Chondrocyte (in vitro differentiated cells): Measurements from ENCODE around the gene ZDHHC16. TPM values are rescaled to one million over a fixed set of nuclear protein-coding genes. Genes with fewer than 3 reads are reported as not detected.
"Not testable (repeated sequence)": the region's sequence is repeated elsewhere in the genome, so short reads cannot be mapped to it uniquely, and the experiment has no call there.

ENCODE experiments used
- DNase-seq: peaks from one replicate; pipeline ENCODE4 v3.0.0; 2021; ENCODE audit warnings: mixed read lengths, low spot score
- H3K27ac Mint-ChIP-seq: one replicate; pipeline ENCODE4 v1.8.0; 2021; ENCODE audit warnings: mild to moderate bottlenecking, moderate library complexity, mixed read lengths; ENCODE audit not compliant: unreplicated experiment
- H3K27me3 Mint-ChIP-seq: 2 replicates; pipeline ENCODE4 v1.8.0; 2021; ENCODE audit warnings: low read depth, mixed read lengths
- H3K36me3 Mint-ChIP-seq: 2 replicates; pipeline ENCODE4 v1.8.0; 2021; ENCODE audit warnings: low read depth, mixed read lengths
- H3K4me1 Mint-ChIP-seq: 2 replicates; pipeline ENCODE4 v1.8.0; 2021; ENCODE audit warnings: low read depth, mild to moderate bottlenecking, mixed read lengths
- H3K4me3 Mint-ChIP-seq: one replicate; pipeline ENCODE4 v1.8.0; 2021; ENCODE audit warnings: mild to moderate bottlenecking, moderate library complexity, mixed read lengths; ENCODE audit not compliant: unreplicated experiment
- H3K9me3 Mint-ChIP-seq: 2 replicates; pipeline ENCODE4 v1.8.0; 2021; ENCODE audit warnings: low read depth, mixed read lengths
- CTCF ChIP-seq: fragments of 200-600 bp; sonication (generic); IDR thresholded peaks from 2 replicates; pipeline ENCODE4 v1.5.0; 2021; ENCODE audit warnings: antibody characterized with exemption, mild to moderate bottlenecking, moderate library complexity
- total RNA-seq: library from RNA; stranded (reverse); gene quantifications from 3 replicates; pipeline ENCODE4 v1.2.1, GENCODE V29; 2021

ZDHHC16 gene
- total RNA-seq, 1 donor from 2014 or later = 50.4 TPM

- Mint-ChIP-seq H3K9me3 (no peaks in the 10 kb centered on the region), H3K4me1 (no peaks in the 10 kb centered on the region), H3K27me3 (no peaks in the 10 kb centered on the region), H3K4me3 (no peak overlapping the region), H3K36me3 (peaks cover 23% of the 10 kb centered on the region), H3K27ac (no peak overlapping the region)
- TF ChIP-seq CTCF = no peak
- no peak for DNase-seq
These were observed 20.0 kb downstream of the ZDHHC16 start for GRCh38 chr10:97465982-97466381.

GRCh38 chr10:97466755-97467154 lies 20.8 kb downstream of the ZDHHC16 start:
- H3K36me3 Mint-ChIP-seq = peaks cover 23% of the 10 kb centered on the region
- no peaks in the 10 kb centered on the region for H3K27me3 Mint-ChIP-seq
- no peaks in the 10 kb centered on the region for H3K4me1 Mint-ChIP-seq
- H3K9me3 Mint-ChIP-seq = no peaks in the 10 kb centered on the region
- no peak overlapping the region for H3K4me3 Mint-ChIP-seq
- no peak for DNase-seq
- TF ChIP-seq CTCF = no peak
- H3K27ac Mint-ChIP-seq = no peak overlapping the region

GRCh38 chr10:97468162-97468561 lies 22.2 kb downstream of the ZDHHC16 start:
- H3K27me3 Mint-ChIP-seq = no peaks in the 10 kb centered on the region
- H3K4me3 Mint-ChIP-seq = no peak overlapping the region
- no peaks in the 10 kb centered on the region for H3K9me3 Mint-ChIP-seq
- no peak overlapping the region for H3K27ac Mint-ChIP-seq
- peaks cover 20% of the 10 kb centered on the region for H3K36me3 Mint-ChIP-seq
- H3K4me1 Mint-ChIP-seq = no peaks in the 10 kb centered on the region
- no peak for DNase-seq
- TF ChIP-seq CTCF = no peak

GRCh38 chr10:97468781-97469180 lies 22.8 kb downstream of the ZDHHC16 start:
- not testable (repeated sequence) for H3K27me3 Mint-ChIP-seq, H3K9me3 Mint-ChIP-seq, DNase-seq, H3K4me3 Mint-ChIP-seq, H3K27ac Mint-ChIP-seq, H3K4me1 Mint-ChIP-seq
- H3K36me3 Mint-ChIP-seq = peaks cover 18% of the 10 kb centered on the region

GRCh38 chr10:97474918-97475317 lies 28.9 kb downstream of the ZDHHC16 start:
- no peak for DNase-seq
- Mint-ChIP-seq H3K4me3 (no peak overlapping the region), H3K36me3 (peaks cover 30% of the 10 kb centered on the region)

More at GRCh38 chr10:97474918-97475317, 28.9 kb downstream of the ZDHHC16 start:
- Mint-ChIP-seq H3K27me3 (no peaks in the 10 kb centered on the region), H3K4me1 (no peaks in the 10 kb centered on the region), H3K9me3 (no peaks in the 10 kb centered on the region), H3K27ac (no peak overlapping the region)
- TF ChIP-seq CTCF = no peak
